OCI-LY1 (cell line): ENCODE measurements around the gene SLC43A1.

ENCODE experiments used
- CTCF ChIP-seq: fragments of 200-600 bp; sonication (generic), shearing (Covaris generic); IDR thresholded peaks from 2 replicates; pipeline ENCODE4 v1.5.1; 2017; ENCODE audit warnings: mild to moderate bottlenecking, antibody characterized with exemption, low read length, moderate library complexity, mixed read lengths
- EZH2 ChIP-seq: fragments of 200-600 bp; sonication (generic), shearing (Covaris generic); IDR thresholded peaks from 2 replicates; pipeline ENCODE4 v1.8.0; 2017; ENCODE audit warnings: borderline replicate concordance, mixed run types, mild to moderate bottlenecking, antibody characterized with exemption, low read length, moderate library complexity, mixed read lengths

- TF ChIP-seq EZH2, result no peak
- TF ChIP-seq CTCF, result no peak
Measured at GRCh38 chr11:57514538-57515331, 767 bp downstream of the SLC43A1 start.
